H9 (cell line): ENCODE data around the gene PSMA6. TPM values are rescaled to one million over a fixed set of nuclear protein-coding genes. Genes with fewer than 3 reads are reported as not detected.

Experiments used
- DNase-seq: peaks from one replicate; pipeline ENCODE4 v3.0.0-alpha.2; 2017
- H2AFZ ChIP-seq: one replicate; pipeline ENCODE4 v1.6.1; 2013; ENCODE audit warnings: mild to moderate bottlenecking, low read length, control low read depth, moderate library complexity
- H2AK5ac ChIP-seq: 2 replicates; pipeline ENCODE4 v1.6.1; 2013; ENCODE audit warnings: low read length, control low read depth, mixed read lengths; ENCODE audit not compliant: insufficient read length
- H2BK120ac ChIP-seq: one replicate; pipeline ENCODE4 v1.6.1; 2013; ENCODE audit warnings: low read depth, mild to moderate bottlenecking, low read length, control low read depth, inconsistent platforms; ENCODE audit not compliant: poor library complexity, severe bottlenecking
- H2BK12ac ChIP-seq: 2 replicates; pipeline ENCODE4 v1.6.1; 2013; ENCODE audit warnings: low read length, control low read depth, mixed read lengths, low read depth; ENCODE audit not compliant: insufficient read length
- H2BK15ac ChIP-seq: 2 replicates; pipeline ENCODE4 v1.6.1; 2013; ENCODE audit warnings: low read depth, low read length, control low read depth
- H2BK20ac ChIP-seq: one replicate; pipeline ENCODE4 v1.6.1; 2013; ENCODE audit warnings: low read depth, mild to moderate bottlenecking, low read length, control low read depth, inconsistent platforms; ENCODE audit not compliant: poor library complexity, severe bottlenecking
- H2BK5ac ChIP-seq: 2 replicates; pipeline ENCODE4 v1.6.1; 2013; ENCODE audit warnings: low read length, control low read depth, mixed read lengths; ENCODE audit not compliant: insufficient read length
- H3K14ac ChIP-seq: 2 replicates; pipeline ENCODE4 v1.6.1; 2013; ENCODE audit warnings: low read length, control low read depth; ENCODE audit not compliant: insufficient read depth
- H3K18ac ChIP-seq: 2 replicates; pipeline ENCODE4 v1.6.1; 2013; ENCODE audit warnings: low read depth, mild to moderate bottlenecking, mixed read lengths, low read length, control low read depth; ENCODE audit not compliant: insufficient read length
- H3K23ac ChIP-seq: 2 replicates; pipeline ENCODE4 v1.6.1; 2013; ENCODE audit warnings: low read length, control low read depth, mixed read lengths, low read depth; ENCODE audit not compliant: insufficient read length
- H3K23me2 ChIP-seq: 2 replicates; pipeline ENCODE4 v1.6.1; 2013; ENCODE audit warnings: low read depth, mild to moderate bottlenecking, mixed read lengths, low read length, control low read depth; ENCODE audit not compliant: insufficient read length, poor library complexity, severe bottlenecking
- H3K27ac ChIP-seq: 2 replicates; pipeline ENCODE4 v1.5.1; 2013; ENCODE audit warnings: low read length, control low read depth, mixed read lengths, low read depth; ENCODE audit not compliant: insufficient read length
- H3K27me3 ChIP-seq: 2 replicates; pipeline ENCODE4 v1.6.1; 2013; ENCODE audit warnings: low read length, control low read depth, inconsistent platforms; ENCODE audit not compliant: insufficient read depth
- H3K4ac ChIP-seq: 2 replicates; pipeline ENCODE4 v1.6.1; 2013; ENCODE audit warnings: low read depth, mild to moderate bottlenecking, control low read depth, inconsistent platforms, low read length, moderate library complexity
- H3K4me1 ChIP-seq: 2 replicates; pipeline ENCODE4 v1.6.1; 2013; ENCODE audit warnings: low read length, control low read depth, inconsistent platforms; ENCODE audit not compliant: insufficient read depth
- H3K4me2 ChIP-seq: 2 replicates; pipeline ENCODE4 v1.6.1; 2013; ENCODE audit warnings: low read length, control low read depth, mixed read lengths; ENCODE audit not compliant: insufficient read length, insufficient read depth
- H3K56ac ChIP-seq: 2 replicates; pipeline ENCODE4 v1.6.1; 2013; ENCODE audit warnings: low read depth, mild to moderate bottlenecking, mixed read lengths, low read length, control low read depth; ENCODE audit not compliant: insufficient read length
- H3K79me1 ChIP-seq: 2 replicates; pipeline ENCODE4 v1.6.1; 2013; ENCODE audit warnings: low read depth, mild to moderate bottlenecking, moderate library complexity, low read length, control low read depth, inconsistent platforms; ENCODE audit not compliant: insufficient read depth, poor library complexity, severe bottlenecking
- H3K79me2 ChIP-seq: 2 replicates; pipeline ENCODE4 v1.6.1; 2013; ENCODE audit warnings: low read length, control low read depth, inconsistent platforms; ENCODE audit not compliant: insufficient read depth
- H3K9ac ChIP-seq: 2 replicates; pipeline ENCODE4 v1.6.1; 2013; ENCODE audit warnings: low read length, control low read depth, mixed read lengths; ENCODE audit not compliant: insufficient read length; ENCODE audit errors: extremely low read depth
- H3K9me3 ChIP-seq: one replicate; pipeline ENCODE4 v1.6.1; 2013; ENCODE audit warnings: low read depth, low read length, inconsistent platforms; ENCODE audit not compliant: control insufficient read depth
- H3T11ph ChIP-seq: one replicate; pipeline ENCODE4 v1.6.1; 2013; ENCODE audit warnings: mild to moderate bottlenecking, low read length, control low read depth, inconsistent platforms
- H4K20me1 ChIP-seq: one replicate; pipeline ENCODE4 v1.6.1; 2013; ENCODE audit not compliant: control insufficient read depth, insufficient read length, insufficient read depth
- H4K5ac ChIP-seq: 2 replicates; pipeline ENCODE4 v1.6.1; 2013; ENCODE audit warnings: low read depth, mild to moderate bottlenecking, mixed read lengths, low read length, control low read depth; ENCODE audit not compliant: insufficient read length
- H4K8ac ChIP-seq: replicated peaks from 2 replicates; pipeline ENCODE4 v1.6.1; 2013; ENCODE audit warnings: low read length, control low read depth, mixed read lengths, low read depth; ENCODE audit not compliant: insufficient read length
- H4K91ac ChIP-seq: 2 replicates; pipeline ENCODE4 v1.6.1; 2013; ENCODE audit warnings: low read depth, mild to moderate bottlenecking, moderate library complexity, mixed read lengths, low read length, control low read depth; ENCODE audit not compliant: insufficient read length
- H3K27ac Mint-ChIP-seq, 3 experiments: 2 replicates in 2 of 3; 3 replicates in 1 of 3; pipeline ENCODE4 v1.8.0; 2020 to 2021; ENCODE audit warnings: mixed read lengths in 3 of 3, mild to moderate bottlenecking in 1 of 3, moderate library complexity in 1 of 3
- H3K27me3 Mint-ChIP-seq: 2 replicates; pipeline ENCODE4 v1.8.0; 2021; ENCODE audit warnings: low read depth, mild to moderate bottlenecking, moderate library complexity, mixed read lengths
- H3K36me3 Mint-ChIP-seq, 3 experiments: 2 replicates in 2 of 3; 3 replicates in 1 of 3; pipeline ENCODE4 v1.8.0; 2020 to 2021; ENCODE audit warnings: low read depth in 3 of 3, mixed read lengths in 3 of 3; ENCODE audit not compliant: insufficient read depth in 1 of 3
- H3K4me1 Mint-ChIP-seq, 2 experiments: 2 replicates each; pipeline ENCODE4 v1.8.0; 2020; ENCODE audit warnings: mixed read lengths in 2 of 2
- H3K4me3 Mint-ChIP-seq, 2 experiments: 2 replicates in 1 of 2; 3 replicates in 1 of 2; pipeline ENCODE4 v1.8.0; 2020 to 2021; ENCODE audit warnings: mild to moderate bottlenecking in 2 of 2, mixed read lengths in 2 of 2, moderate library complexity in 1 of 2
- H3K9me3 Mint-ChIP-seq, 2 experiments: 2 replicates in 1 of 2; 3 replicates in 1 of 2; pipeline ENCODE4 v1.8.0; 2020; ENCODE audit warnings: mild to moderate bottlenecking in 2 of 2, mixed read lengths in 2 of 2, moderate library complexity in 1 of 2
- CTCF ChIP-seq: fragments of 200-600 bp; sonication (generic); conservative IDR thresholded peaks from 3 replicates; pipeline ENCODE4 v1.8.0; 2021; ENCODE audit warnings: antibody characterized with exemption, mild to moderate bottlenecking
- WGBS: extraction: QIAGEN DNeasy Blood & Tissue Kit; methylation state at CpG from one replicate; pipeline ENCODE4 v1.1.7; 2013; ENCODE audit warnings: missing lambda C conversion rate, low lambda C conversion rate, mixed read lengths; ENCODE audit not compliant: insufficient read length; ENCODE audit errors: extremely low coverage; 5-methylcytosine and 5-hydroxymethylcytosine counted together
- total RNA-seq: library from RNA; stranded (reverse); gene quantifications from 2 replicates; pipeline ENCODE4 v1.2.1, GENCODE V29; 2021

The PSMA6 gene
- total RNA-seq, 1 experiment from 2014 or later: 255 TPM

- no peak overlapping the region for H2AK5ac ChIP-seq
- no peak for DNase-seq
- H3K9ac ChIP-seq: no peak overlapping the region
- H4K91ac ChIP-seq: no peak overlapping the region
- no peak overlapping the region for H3K27ac ChIP-seq
- H2BK15ac ChIP-seq: no peak overlapping the region
- no peaks in the 10 kb centered on the region for H3K23me2 ChIP-seq
- H2BK5ac ChIP-seq: no peak overlapping the region
- H3K79me2 ChIP-seq: no peaks in the 10 kb centered on the region
- H3K23ac ChIP-seq: no peak overlapping the region
- 0 out of 2 replicates have a peak overlapping the region, but pooled peaks have one; percentile 31 for H3K14ac ChIP-seq
- H2AFZ ChIP-seq: peak overlapping the region; percentile 26
- no peaks in the 10 kb centered on the region for H4K20me1 ChIP-seq
- H3K79me1 ChIP-seq: no peaks in the 10 kb centered on the region
- no peaks in the 10 kb centered on the region for H3K36me3 Mint-ChIP-seq
- H3K9me3 ChIP-seq: no peaks in the 10 kb centered on the region
- no peak overlapping the region for H4K8ac ChIP-seq
- no peaks in the 10 kb centered on the region; a peak in 1 of 5 replicates for H3K9me3 Mint-ChIP-seq
- no peak overlapping the region for H3K4me2 ChIP-seq
- no peak overlapping the region for H3K4ac ChIP-seq
- H3K27ac Mint-ChIP-seq: peak overlapping the region in 2 of 3 experiments; percentile 1 to 19; a peak in 2 of 7 replicates
- H3T11ph ChIP-seq: peak overlapping the region; percentile 37
- H3K27me3 Mint-ChIP-seq: no peaks in the 10 kb centered on the region; the same call in 1 of the 2 replicates
- H3K4me1 Mint-ChIP-seq: peaks cover 33 to 34% of the 10 kb centered on the region in 2 experiments
- H4K5ac ChIP-seq: no peak overlapping the region
- WGBS: no CpG with 5 or more reads among the region's 4 CpGs
- no peak for TF ChIP-seq CTCF
- peak overlapping the region; percentile 31 for H3K18ac ChIP-seq
- H3K4me3 Mint-ChIP-seq: peak overlapping the region in 1 of 2 experiments; percentile 0; a peak in 1 of 5 replicates
- no peak overlapping the region for H2BK20ac ChIP-seq
- no peak overlapping the region for H2BK120ac ChIP-seq
- no peak overlapping the region for H3K56ac ChIP-seq
- H3K27me3 ChIP-seq: no peaks in the 10 kb centered on the region
- peaks cover 4% of the 10 kb centered on the region; the same call in 1 of the 2 replicates for H3K4me1 ChIP-seq
- no peak overlapping the region for H2BK12ac ChIP-seq
Observed at GRCh38 chr14:35351897-35352273, 59.7 kb downstream of the PSMA6 start.
